SHP77 treated with DMSO at 0.1 percent for 48 hours (cell line): ENCODE results near the gene ABHD16B.

ENCODE experiments used
- DNase-seq: peaks from one replicate; lab custom pipeline; 2025; lab: John Stamatoyannopoulos, UW

Gene ABHD16B

GRCh38 chr20:63861365-63861934 lies at the start of gene ABHD16B:
Gene ABHD16B, plus strand, starts transcription at chr20:63861498. Its CDS starts 43 bp downstream, at chr20:63861541.
- no peak for DNase-seq

GRCh38 chr20:63814891-63815614 lies 46.2 kb upstream of the ABHD16B start:
- DNase-seq, result no peak

- no peak for DNase-seq
Measured at GRCh38 chr20:63815615-63816253, 45.6 kb upstream of the ABHD16B start.

- DNase-seq, result no peak
Measured at GRCh38 chr20:63819224-63819921, 41.9 kb upstream of the ABHD16B start.

- DNase-seq, result no peak
Measured at GRCh38 chr20:63821811-63822210, 39.5 kb upstream of the ABHD16B start.

GRCh38 chr20:63822276-63822696 lies 39.0 kb upstream of the ABHD16B start:
- no peak for DNase-seq

GRCh38 chr20:63823691-63824311 lies 37.5 kb upstream of the ABHD16B start:
- no peak for DNase-seq

- no peak for DNase-seq
Measured at GRCh38 chr20:63825331-63826118, 35.8 kb upstream of the ABHD16B start.

GRCh38 chr20:63826753-63827152 lies 34.5 kb upstream of the ABHD16B start:
- no peak for DNase-seq

GRCh38 chr20:63828124-63828523 lies 33.2 kb upstream of the ABHD16B start:
- no peak for DNase-seq

GRCh38 chr20:63828545-63828944 lies 32.8 kb upstream of the ABHD16B start:
- no peak for DNase-seq

GRCh38 chr20:63828951-63829350 lies 32.3 kb upstream of the ABHD16B start:
- DNase-seq, result no peak

- no peak for DNase-seq
Measured at GRCh38 chr20:63829603-63829944, 31.7 kb upstream of the ABHD16B start.

GRCh38 chr20:63829945-63830835 lies 31.1 kb upstream of the ABHD16B start:
- no peak for DNase-seq

- DNase-seq, result no peak
Measured at GRCh38 chr20:63830841-63831588, 30.3 kb upstream of the ABHD16B start, which contains the start of gene ZBTB46. Gene ZBTB46, minus strand, starts transcription at chr20:63831264. Its CDS starts 40,507 bp downstream, at chr20:63790757.

- no peak for DNase-seq
Measured at GRCh38 chr20:63831646-63831992, 29.7 kb upstream of the ABHD16B start.

- DNase-seq, result no peak
Measured at GRCh38 chr20:63831993-63832686, 29.2 kb upstream of the ABHD16B start.

GRCh38 chr20:63833776-63834490 lies 27.4 kb upstream of the ABHD16B start:
- no peak for DNase-seq
